Right atrium auricular region (tissue), 2 donors: Measurements from ENCODE around the gene TSPAN3. TPM values are rescaled to one million over a fixed set of nuclear protein-coding genes. Genes with fewer than 3 reads are reported as not detected.

Source experiments
- DNase-seq: peaks from one replicate; pipeline ENCODE4 v3.0.0-alpha.2; 2019; ENCODE audit warnings: low spot score
- H3K27ac ChIP-seq, 2 donors: fragments of 200-600 bp; sonication (generic); 1 replicate in 1 of 2; 2 replicates in 1 of 2; pipeline ENCODE4 v1.5.1; 2016 to 2019
- H3K27me3 ChIP-seq, 2 donors: fragments of 200-600 bp; sonication (generic); one replicate each; pipeline versions ENCODE4 v1.5.1 to v1.6.0; 2017 to 2019
- H3K36me3 ChIP-seq: fragments of 200-600 bp; sonication (generic); one replicate; pipeline ENCODE4 v1.5.1; 2016
- H3K4me1 ChIP-seq, 2 donors: fragments of 200-600 bp; sonication (generic); one replicate each; pipeline versions ENCODE4 v1.5.1 to v1.6.0; 2017 to 2019
- H3K4me3 ChIP-seq, 2 donors: fragments of 200-600 bp; sonication (generic); 1 replicate in 1 of 2; 2 replicates in 1 of 2; pipeline ENCODE4 v1.5.1; 2017 to 2019; ENCODE audit warnings: mild to moderate bottlenecking in 1 of 2, moderate library complexity in 1 of 2
- H3K9me3 ChIP-seq, 2 donors: fragments of 200-600 bp; sonication (generic); one replicate each; pipeline ENCODE4 v1.5.1; 2019
- total RNA-seq, 2 donors: library from RNA; depleted of rRNA; stranded (reverse); fragments of >200 nt; gene quantifications; one replicate each; pipeline ENCODE4 v1.1.0, GENCODE V29; 2016
- TF ChIP-seq, protein P1 (sequence below), 2 donors: fragments of 200-600 bp; sonication (generic); IDR thresholded peaks; one replicate each; pipeline ENCODE4 v1.5.1; 2019; ENCODE audit warnings: antibody characterized with exemption in 2 of 2

The TSPAN3 gene
- total RNA-seq, 2 donors from 2014 or later, result 191 to 361 TPM

DNA sequence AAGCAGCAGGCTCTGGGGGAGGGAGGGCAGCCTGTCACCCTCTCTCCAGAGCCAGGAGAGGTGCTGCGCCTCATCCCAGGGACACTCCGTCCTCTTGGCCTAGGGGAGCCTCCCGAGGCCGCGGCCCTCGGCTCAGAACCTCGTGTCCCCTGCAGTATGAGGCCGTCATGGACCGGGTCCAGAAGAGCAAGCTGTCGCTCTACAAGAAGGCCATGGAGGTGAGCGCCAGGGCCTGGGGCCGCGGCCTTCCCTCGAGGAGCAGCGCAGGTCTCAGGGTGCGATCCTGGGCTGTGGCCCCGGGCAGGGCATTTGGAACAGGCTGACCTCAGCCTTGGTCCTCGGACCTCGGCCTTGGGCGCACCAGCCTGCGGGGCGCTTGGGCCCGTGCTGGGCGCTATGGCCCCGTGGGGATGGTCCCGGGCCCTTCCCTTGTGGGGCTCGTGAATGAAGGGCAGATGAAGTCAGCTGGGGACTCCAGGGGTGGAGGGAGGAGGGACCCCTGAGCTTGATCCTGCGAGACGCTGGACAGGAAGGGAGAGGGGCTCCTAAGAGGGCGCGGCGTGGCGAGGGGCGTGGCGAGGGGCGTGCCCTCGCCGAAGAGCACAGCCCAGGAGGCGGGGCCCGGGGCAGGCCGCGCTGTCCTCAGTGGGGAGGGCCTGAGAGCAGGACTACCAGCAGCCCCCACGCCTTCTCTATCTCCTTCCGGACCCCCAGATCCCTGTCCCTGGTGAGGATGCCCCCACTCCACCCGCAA lies 43.0 kb downstream of the TSPAN3 start:
- DNase-seq, result no peak

DNA sequence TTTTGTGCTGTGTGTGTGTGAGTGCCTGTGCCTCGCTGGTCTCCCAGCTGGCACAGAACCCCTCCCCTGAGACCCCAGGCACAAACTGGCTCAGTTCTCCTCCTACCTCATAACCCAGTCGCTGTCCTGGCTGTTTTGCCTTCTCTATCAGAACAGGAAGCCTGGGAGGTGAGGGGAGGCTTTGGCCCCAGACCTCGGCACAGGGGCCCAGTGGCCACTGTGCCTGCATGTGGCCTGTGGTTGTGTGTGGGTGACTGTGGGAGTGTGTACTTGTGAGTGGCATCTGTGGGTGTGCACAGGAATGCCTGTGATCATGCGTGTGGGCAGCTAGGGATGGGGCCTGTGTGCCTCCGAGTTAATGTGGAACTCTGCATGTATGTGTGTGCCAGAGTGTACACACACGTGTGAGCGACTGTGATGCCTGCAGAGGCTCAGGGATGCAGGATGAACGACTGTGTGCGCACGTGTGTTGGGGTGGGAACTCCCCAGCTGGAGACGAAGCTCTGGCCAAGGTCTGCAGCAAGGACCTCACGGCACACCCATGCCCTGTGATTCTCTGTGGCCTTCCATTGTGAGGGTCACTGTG lies 43.7 kb downstream of the TSPAN3 start:
- Histone ChIP-seq H3K4me1 (peaks cover 0 to 12% of the 10 kb centered on the region in 2 donors), H3K9me3 (no peaks in the 10 kb centered on the region), H3K36me3 (no peaks in the 10 kb centered on the region), H3K27ac (no peak overlapping the region), H3K4me3 (no peak overlapping the region), H3K27me3 (no peaks in the 10 kb centered on the region)
- TF ChIP-seq, protein P1, sequence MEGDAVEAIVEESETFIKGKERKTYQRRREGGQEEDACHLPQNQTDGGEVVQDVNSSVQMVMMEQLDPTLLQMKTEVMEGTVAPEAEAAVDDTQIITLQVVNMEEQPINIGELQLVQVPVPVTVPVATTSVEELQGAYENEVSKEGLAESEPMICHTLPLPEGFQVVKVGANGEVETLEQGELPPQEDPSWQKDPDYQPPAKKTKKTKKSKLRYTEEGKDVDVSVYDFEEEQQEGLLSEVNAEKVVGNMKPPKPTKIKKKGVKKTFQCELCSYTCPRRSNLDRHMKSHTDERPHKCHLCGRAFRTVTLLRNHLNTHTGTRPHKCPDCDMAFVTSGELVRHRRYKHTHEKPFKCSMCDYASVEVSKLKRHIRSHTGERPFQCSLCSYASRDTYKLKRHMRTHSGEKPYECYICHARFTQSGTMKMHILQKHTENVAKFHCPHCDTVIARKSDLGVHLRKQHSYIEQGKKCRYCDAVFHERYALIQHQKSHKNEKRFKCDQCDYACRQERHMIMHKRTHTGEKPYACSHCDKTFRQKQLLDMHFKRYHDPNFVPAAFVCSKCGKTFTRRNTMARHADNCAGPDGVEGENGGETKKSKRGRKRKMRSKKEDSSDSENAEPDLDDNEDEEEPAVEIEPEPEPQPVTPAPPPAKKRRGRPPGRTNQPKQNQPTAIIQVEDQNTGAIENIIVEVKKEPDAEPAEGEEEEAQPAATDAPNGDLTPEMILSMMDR (IDR thresholded peaks at IDR 0.05), result no peak
- no peak for DNase-seq

More for the DNA sequence above, 43.0 kb downstream of the TSPAN3 start:
- H3K4me3 ChIP-seq, result peak overlapping the region; percentile 9 to 41
- no peaks in the 10 kb centered on the region for H3K9me3 ChIP-seq
- H3K36me3 ChIP-seq, result no peaks in the 10 kb centered on the region
- no peak overlapping the region for H3K27ac ChIP-seq
- TF ChIP-seq, protein P1 (IDR thresholded peaks at IDR 0.05), result no peak
- no peaks in the 10 kb centered on the region for H3K27me3 ChIP-seq
- H3K4me1 ChIP-seq, result peaks cover 0 to 12% of the 10 kb centered on the region in 2 donors

DNA sequence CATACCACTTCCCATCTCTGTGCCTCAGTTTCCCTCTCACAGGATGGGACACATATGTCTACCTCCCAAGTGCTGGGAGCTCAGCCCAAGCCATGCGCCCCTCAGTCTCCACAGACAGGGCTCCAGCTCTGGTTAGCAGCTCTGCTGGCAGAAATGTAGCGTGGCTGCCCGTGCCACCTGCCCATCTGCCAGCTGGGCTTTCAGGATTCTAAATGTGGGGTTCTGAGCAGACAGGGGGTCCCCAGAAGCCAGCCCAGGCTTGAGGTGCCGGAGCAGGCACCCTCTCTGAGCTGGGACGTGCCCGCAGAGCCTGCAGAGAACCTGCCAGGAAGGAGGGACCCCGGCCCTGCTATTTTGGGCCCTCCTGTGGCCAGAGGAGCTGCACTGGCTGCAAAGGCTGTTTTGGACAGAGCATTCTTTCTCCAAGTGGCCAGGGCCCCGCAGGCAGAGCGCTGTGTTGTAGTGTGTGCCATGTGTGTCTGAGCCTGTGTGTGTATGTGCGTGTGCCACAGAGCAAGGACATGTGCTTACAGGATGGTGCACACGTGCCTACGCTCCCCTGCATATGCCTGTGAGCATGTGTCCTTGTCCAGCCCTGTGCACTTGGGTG lies 44.3 kb downstream of the TSPAN3 start:
- TF ChIP-seq, protein P1 (IDR thresholded peaks at IDR 0.05), result no peak
- Histone ChIP-seq H3K27ac (no peak overlapping the region), H3K27me3 (no peaks in the 10 kb centered on the region), H3K4me1 (peaks cover 0 to 15% of the 10 kb centered on the region in 2 donors), H3K9me3 (no peaks in the 10 kb centered on the region), H3K4me3 (no peak overlapping the region), H3K36me3 (no peaks in the 10 kb centered on the region)
- DNase-seq, result no peak

DNA sequence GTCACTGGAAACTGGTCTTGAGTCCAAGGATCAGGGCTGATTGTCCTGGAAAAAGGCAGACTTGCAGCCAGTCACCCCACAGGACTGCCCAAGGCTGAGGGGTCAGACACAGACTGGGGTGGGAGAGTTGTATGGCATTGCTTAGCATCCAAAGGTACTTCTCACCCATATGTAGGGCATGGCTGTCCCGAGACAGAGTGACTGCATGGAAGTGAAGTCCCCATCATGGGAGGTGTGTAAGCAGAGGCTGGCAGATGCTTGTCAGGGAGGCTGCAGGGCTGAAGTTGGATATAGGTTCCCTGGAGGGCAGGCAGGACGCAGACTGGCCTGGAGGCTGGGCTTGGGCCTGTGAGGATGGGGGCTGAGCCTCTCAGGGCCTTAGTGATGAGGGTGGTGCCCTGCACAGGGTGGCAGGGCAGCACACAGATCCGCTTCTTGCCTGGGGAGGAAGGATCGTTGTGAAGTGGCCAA lies 44.9 kb downstream of the TSPAN3 start:
- Histone ChIP-seq H3K4me1 (peaks cover 0 to 18% of the 10 kb centered on the region in 2 donors), H3K9me3 (no peaks in the 10 kb centered on the region), H3K4me3 (no peak overlapping the region), H3K27ac (no peak overlapping the region), H3K27me3 (no peaks in the 10 kb centered on the region), H3K36me3 (no peaks in the 10 kb centered on the region)
- TF ChIP-seq, protein P1 (IDR thresholded peaks at IDR 0.05), result no peak
- DNase-seq, result no peak

DNA sequence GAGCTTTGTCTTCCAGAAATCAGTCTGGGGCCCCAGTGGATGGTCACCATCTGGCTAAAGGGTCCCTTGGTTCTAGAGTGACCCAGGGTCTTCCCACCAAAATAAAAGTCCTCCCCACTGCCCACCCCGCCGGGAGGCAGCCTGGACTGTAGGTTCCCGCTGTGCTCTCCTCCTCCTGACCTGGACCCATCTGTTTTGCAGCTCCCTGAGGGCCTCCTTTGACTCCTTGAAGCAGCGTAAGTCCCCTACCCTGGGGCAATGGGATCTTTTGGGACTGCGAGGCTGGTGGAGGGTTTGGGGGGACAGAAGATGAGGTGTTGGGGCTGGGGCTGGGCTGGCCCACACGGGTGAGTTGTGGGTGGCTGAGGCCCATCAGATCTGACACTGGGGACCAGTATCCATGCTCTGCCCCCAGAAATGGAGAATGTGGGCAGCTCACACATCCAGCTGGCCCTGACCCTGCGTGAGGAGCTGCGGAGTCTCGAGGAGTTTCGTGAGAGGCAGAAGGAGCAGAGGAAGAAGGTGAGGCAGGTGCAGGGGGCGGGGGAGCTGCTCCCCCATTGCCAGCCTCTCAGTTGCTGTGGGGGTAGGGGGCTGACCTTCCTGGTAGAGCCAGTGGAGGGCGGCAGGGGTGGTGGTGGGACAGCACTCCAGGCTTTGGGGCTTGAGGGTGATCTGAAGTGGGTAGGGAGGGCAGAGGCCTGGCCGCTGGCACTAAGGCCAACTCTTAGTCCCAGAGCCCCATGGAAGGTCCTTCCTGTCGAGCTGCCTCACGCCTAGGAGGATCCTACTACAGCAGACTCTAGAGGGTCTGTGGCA lies 45.6 kb downstream of the TSPAN3 start:
- DNase-seq, result no peak
- H3K36me3 ChIP-seq, result no peaks in the 10 kb centered on the region
- no peak overlapping the region for H3K4me3 ChIP-seq
- H3K27ac ChIP-seq, result no peak overlapping the region
- H3K4me1 ChIP-seq, result peaks cover 0 to 21% of the 10 kb centered on the region in 2 donors
- TF ChIP-seq, protein P1 (IDR thresholded peaks at IDR 0.05), result no peak
- H3K9me3 ChIP-seq, result no peaks in the 10 kb centered on the region
- H3K27me3 ChIP-seq, result no peaks in the 10 kb centered on the region
